ENCODE results near the gene GALC.
"Not testable (repeated sequence)": the region's sequence is repeated elsewhere in the genome, so short reads cannot be mapped to it uniquely, and the experiment has no call there.

GALC gene

DNA sequence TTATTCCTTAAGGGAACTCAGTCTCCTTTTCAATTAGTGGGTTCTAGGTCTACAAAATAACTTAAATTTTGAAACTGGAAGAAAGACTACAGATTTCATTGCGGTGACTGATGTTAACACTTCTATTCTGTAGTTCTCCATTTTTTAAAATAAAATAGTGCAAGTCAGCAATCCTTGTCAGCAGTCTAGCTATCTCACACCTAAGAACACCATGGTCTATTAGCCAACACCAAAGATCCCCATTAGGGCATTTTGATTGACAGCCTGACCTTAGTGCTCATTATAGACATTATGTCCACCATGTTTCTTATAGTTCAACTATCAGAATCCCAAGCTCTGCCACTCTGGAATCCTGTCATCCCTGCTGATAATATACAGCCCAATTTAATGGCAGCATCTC lies 39.4 kb upstream of the GALC start:
- H3K27ac ChIP-seq = no peak overlapping the region
- TF ChIP-seq, protein P1, sequence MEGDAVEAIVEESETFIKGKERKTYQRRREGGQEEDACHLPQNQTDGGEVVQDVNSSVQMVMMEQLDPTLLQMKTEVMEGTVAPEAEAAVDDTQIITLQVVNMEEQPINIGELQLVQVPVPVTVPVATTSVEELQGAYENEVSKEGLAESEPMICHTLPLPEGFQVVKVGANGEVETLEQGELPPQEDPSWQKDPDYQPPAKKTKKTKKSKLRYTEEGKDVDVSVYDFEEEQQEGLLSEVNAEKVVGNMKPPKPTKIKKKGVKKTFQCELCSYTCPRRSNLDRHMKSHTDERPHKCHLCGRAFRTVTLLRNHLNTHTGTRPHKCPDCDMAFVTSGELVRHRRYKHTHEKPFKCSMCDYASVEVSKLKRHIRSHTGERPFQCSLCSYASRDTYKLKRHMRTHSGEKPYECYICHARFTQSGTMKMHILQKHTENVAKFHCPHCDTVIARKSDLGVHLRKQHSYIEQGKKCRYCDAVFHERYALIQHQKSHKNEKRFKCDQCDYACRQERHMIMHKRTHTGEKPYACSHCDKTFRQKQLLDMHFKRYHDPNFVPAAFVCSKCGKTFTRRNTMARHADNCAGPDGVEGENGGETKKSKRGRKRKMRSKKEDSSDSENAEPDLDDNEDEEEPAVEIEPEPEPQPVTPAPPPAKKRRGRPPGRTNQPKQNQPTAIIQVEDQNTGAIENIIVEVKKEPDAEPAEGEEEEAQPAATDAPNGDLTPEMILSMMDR (conservative IDR thresholded peaks at IDR 0.05; ENCODE audit: low read depth) = no peak
- no peak for DNase-seq (ENCODE audit: low spot score)
- ChIA-PET POLR2A (ENCODE audit: low non-redundant PET) (no interaction called here), CTCF (no interaction called here)

DNA sequence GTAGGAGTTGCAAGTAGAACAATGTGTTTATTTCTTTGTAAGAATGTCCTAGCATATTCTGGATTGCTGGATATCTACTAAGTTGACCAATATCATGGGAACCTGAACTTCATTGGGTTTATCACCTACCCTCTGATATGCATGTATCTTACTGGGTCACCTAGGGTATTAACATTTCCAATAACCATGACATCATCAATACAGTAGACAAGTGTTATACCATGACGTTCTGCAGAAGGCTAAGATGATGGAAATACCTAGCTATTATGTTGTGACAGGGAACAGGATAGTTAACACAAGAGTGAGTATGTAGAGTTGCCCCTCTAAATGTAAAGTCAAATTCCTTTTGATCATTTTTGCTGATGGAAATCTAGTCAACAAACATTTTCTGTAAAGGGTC lies 37.9 kb upstream of the GALC start:
- TF ChIP-seq, protein P1 (conservative IDR thresholded peaks at IDR 0.05; ENCODE audit: low read depth) = no peak
- ChIA-PET CTCF (no interaction called here), POLR2A (ENCODE audit: low non-redundant PET) (no interaction called here)
- no peak for DNase-seq (ENCODE audit: low spot score)
- H3K27ac ChIP-seq = no peak overlapping the region

- DNase-seq (ENCODE audit: low spot score) = no peak
- POLR2A ChIA-PET (ENCODE audit: low non-redundant PET) = no interaction called here
- CTCF ChIA-PET = no interaction called here
- H3K27ac ChIP-seq = no peak overlapping the region
- TF ChIP-seq, protein P1 (conservative IDR thresholded peaks at IDR 0.05; ENCODE audit: low read depth) = no peak
Measured at GRCh38 chr14:88030079-88030478, 37.1 kb upstream of the GALC start.

DNA sequence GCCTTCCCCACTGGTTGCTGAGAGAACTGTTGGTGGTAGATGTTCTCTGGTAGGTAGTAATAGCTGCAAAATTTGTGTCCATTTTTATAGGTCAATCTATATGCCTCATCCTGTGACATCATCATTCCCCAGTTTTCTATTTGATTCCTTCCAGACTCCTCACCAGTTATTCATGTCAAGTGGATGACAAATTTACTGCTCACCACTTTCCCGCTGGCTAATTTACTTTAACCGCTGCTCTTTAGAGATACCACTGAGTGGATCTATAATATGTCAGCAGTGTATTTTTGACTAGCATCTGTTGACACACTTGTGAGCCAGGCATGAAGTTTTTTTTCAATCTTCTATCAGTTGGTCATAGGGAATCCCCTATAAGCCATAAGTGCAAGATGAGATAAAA lies 36.5 kb upstream of the GALC start:
- POLR2A ChIA-PET (ENCODE audit: low non-redundant PET) = no interaction called here
- H3K27ac ChIP-seq = no peak overlapping the region
- DNase-seq (ENCODE audit: low spot score) = no peak
- TF ChIP-seq, protein P1 (conservative IDR thresholded peaks at IDR 0.05; ENCODE audit: low read depth) = no peak
- CTCF ChIA-PET = no interaction called here

DNA sequence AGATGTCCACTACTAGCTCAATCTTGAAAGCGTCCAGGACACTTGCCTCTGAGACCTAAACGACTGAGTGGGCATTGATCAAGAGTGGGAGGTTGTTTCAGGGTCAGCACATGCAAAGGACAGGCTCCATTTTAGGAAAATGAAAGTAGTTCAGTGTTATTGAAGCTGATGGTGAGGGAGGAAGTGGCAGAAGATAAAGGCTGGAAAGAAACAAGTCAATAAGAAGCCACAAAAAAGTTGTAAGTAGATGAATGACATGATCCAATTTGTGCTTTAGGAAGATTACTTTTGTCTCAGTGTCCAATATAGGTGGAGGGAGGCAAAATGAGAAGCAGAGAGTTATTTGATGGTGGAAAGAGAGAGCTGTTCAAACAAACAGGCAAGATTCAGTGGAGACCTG lies 33.9 kb upstream of the GALC start:
- no peak for DNase-seq (ENCODE audit: low spot score)
- ChIA-PET POLR2A (ENCODE audit: low non-redundant PET) (no interaction called here), CTCF (interaction anchor here (0.7 kb wide), 1 partner anchor 1463 kb away, joined by 4 read pairs; no protein-coding TSS in a partner anchor)
- TF ChIP-seq, protein P1 (conservative IDR thresholded peaks at IDR 0.05; ENCODE audit: low read depth) = no peak
- H3K27ac ChIP-seq = no peak overlapping the region

DNA sequence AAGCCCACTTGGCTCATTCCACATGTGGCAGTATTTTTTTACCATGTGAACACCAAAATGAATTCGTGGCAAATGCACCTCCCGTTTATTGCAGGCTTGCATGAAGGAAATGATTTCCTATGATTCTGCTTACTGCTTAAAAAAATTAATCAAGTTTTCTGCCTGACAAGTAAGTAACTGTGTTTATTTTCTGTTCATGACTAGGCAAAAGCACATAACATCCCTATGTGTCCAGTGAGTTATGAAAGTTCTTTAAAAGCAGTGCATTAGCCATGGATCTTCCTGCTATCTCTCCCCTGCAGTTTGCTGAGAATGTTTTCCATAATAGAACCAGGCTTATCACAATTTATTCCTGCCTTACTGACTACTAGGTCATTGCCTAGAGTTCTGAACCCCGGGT lies 32.3 kb upstream of the GALC start:
- ChIA-PET POLR2A (ENCODE audit: low non-redundant PET) (no interaction called here), CTCF (interaction anchor here (0.7 kb wide), 1 partner anchor 467 kb away, joined by 3 read pairs; no protein-coding TSS in a partner anchor)
- H3K27ac ChIP-seq = no peak overlapping the region
- TF ChIP-seq, protein P1 (conservative IDR thresholded peaks at IDR 0.05; ENCODE audit: low read depth) = no peak
- no peak for DNase-seq (ENCODE audit: low spot score)

GRCh38 chr14:88024252-88025086 lies 31.5 kb upstream of the GALC start:
- H3K27ac ChIP-seq; POLR2A ChIA-PET (ENCODE audit: low non-redundant PET); CTCF ChIA-PET; DNase-seq (ENCODE audit: low spot score): not testable (repeated sequence)
